DMS153 treated with DMSO at 0.1 percent for 48 hours (cell line): Measurements from ENCODE around the gene RABEP1.
A peak's percentile ranks its signal among the peaks of the same experiment; 100 is the strongest.
"Not testable (repeated sequence)": the region's sequence is repeated elsewhere in the genome, so short reads cannot be mapped to it uniquely, and the experiment has no call there.

Source experiments
- DNase-seq: peaks from one replicate; lab custom pipeline; 2025; ENCODE audit not compliant: unreplicated experiment; lab: John Stamatoyannopoulos, UW

Gene RABEP1, protein sequence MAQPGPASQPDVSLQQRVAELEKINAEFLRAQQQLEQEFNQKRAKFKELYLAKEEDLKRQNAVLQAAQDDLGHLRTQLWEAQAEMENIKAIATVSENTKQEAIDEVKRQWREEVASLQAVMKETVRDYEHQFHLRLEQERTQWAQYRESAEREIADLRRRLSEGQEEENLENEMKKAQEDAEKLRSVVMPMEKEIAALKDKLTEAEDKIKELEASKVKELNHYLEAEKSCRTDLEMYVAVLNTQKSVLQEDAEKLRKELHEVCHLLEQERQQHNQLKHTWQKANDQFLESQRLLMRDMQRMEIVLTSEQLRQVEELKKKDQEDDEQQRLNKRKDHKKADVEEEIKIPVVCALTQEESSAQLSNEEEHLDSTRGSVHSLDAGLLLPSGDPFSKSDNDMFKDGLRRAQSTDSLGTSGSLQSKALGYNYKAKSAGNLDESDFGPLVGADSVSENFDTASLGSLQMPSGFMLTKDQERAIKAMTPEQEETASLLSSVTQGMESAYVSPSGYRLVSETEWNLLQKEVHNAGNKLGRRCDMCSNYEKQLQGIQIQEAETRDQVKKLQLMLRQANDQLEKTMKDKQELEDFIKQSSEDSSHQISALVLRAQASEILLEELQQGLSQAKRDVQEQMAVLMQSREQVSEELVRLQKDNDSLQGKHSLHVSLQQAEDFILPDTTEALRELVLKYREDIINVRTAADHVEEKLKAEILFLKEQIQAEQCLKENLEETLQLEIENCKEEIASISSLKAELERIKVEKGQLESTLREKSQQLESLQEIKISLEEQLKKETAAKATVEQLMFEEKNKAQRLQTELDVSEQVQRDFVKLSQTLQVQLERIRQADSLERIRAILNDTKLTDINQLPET

GRCh38 chr17:5281814-5282641, at the start of gene RABEP1:
Gene RABEP1 (plus strand): TSS chr17:5282284. CDS start chr17:5282487, 203 bp downstream.
- peak; percentile 10 for DNase-seq

GRCh38 chr17:5233492-5233891, 48.6 kb upstream of the RABEP1 start:
- not testable (repeated sequence) for DNase-seq

DNA sequence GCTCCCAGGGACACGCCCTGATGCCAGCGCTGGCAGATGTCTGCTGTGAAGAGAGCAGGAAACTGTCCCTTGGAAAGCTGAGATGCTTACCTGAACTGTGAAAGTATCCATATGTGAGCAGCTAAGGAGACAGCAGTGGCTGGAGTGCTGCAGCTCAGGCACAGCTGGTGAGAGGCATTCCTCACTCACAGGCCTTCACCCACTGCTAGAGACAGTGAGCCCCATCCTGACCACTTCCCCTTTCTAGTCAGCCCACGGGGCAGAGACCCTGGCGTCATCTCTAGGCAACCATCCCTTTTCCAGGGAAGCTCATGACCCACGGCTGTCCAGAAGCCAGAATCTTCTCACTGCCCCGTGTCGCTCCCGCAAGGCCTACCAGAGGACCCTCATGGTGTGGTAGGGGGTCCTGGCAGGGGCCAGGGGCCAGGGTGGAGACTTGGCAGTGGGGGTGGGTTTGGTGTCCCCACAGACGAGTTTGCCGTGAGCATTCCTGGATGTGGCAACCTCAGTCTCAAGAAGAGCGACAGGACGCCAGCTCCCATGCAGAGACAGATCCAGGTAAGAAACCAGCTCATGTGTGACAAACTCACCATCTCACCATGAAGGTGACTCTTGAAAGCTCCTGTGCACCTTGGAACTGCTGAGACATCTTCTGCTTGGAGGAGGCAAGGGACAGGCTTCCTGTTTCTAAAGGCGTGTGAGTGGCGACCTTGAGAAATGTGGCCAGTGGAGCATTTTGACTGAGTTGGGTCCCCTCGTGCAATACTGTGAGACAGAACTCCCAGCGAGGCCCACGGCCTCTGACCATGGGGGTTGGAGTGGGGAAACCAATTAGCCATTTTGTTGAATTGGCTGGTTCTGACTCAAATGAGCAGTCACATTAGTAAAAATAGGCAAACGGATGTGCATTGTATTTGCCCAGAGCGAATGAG, 47.2 kb upstream of the RABEP1 start, which contains the start of gene SCIMP:
Gene SCIMP (minus strand): TSS at position 216 of the 932 bp plus-strand sequence. CDS start 105 bp downstream, at position 111.
- DNase-seq = no peak

DNA sequence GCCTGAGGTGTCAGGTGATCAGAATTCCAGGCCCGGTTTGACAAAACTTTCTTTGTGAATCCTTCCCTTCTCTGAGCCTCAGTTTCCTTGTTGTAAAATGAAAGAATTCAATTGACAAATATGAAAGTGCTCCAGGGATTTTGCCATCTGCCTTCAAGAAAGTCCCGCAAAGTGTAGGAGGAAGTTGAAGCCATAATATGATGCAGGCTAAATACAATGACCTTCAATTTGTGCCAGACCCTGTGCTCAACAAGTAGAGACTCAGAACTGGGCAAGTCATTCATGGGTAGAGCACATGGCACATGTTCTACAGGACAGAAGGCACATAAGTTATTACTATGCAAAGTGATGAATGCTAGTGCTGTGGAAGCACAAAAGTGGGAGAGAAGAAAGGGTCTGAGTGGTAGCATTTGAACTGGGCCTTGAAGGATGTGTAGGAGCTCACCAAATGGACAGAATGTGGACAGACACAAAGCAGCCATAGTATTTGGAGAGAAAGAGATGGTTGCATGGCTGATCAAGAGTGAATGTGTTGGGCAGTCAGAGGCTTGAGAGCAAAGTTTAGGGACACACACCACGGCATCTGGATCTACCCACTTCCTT, 45.0 kb upstream of the RABEP1 start:
- no peak for DNase-seq

DNA sequence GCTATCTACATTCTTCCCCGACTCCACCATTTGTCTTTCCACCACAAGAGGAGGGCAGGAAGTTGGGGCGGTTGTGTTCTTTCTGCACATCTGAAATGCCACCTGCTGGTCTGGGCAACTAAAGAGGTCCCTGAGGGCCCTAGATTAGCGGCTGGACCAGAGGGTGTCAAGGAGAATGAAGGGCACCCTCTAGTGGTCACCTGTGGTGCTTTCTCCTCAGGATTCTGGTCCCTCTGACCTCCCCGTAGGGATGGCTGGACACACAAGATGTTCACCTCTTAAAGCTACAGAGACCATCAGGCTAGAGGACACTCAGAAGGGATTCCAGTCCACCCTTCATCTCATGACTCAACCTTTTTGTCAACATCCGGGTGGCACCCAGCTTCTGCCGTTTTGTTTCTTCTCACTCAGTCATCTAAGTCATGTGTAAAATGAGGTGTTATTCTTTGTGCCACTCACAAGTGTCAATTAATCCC, 44.5 kb upstream of the RABEP1 start:
- DNase-seq = no peak

DNA sequence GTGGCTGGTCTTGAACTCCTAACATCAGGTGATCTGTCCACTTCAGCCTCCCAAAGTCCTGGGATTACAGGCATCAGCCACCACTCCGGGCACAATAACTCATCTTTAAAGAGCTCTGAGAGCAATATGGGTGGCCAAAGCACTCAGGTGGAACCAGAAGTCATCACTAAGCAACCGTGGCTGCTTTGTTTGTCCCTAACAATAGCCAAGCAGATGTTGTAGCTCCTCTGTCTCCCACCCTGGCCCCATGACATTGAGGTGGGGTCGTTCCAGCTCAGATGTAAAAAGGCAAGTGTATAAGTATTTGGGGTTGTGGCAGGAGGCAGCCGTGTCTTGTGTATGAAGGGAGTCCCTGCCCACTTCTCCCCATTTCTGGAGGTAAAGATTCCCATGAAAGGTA, 43.8 kb upstream of the RABEP1 start:
- no peak for DNase-seq

DNA sequence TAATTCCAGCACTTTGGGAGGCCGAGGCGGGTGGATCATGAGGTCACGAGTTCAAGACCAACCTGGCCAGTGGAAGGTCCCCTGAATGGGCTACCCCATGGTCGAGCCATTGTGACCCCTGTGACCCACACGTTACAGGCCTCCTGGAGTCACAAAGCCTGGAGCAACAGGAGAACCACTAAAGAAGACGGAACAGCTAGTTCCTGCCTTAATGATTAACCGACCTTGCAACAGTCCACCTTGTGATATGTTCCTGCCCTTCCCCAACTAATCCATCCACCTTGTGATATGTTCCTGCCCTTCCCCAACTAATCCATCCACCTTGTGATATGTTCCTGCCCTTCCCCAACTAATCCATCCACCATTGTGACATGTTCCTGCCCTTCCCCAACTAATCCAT, 42.3 kb upstream of the RABEP1 start:
- DNase-seq = not testable (repeated sequence)

DNA sequence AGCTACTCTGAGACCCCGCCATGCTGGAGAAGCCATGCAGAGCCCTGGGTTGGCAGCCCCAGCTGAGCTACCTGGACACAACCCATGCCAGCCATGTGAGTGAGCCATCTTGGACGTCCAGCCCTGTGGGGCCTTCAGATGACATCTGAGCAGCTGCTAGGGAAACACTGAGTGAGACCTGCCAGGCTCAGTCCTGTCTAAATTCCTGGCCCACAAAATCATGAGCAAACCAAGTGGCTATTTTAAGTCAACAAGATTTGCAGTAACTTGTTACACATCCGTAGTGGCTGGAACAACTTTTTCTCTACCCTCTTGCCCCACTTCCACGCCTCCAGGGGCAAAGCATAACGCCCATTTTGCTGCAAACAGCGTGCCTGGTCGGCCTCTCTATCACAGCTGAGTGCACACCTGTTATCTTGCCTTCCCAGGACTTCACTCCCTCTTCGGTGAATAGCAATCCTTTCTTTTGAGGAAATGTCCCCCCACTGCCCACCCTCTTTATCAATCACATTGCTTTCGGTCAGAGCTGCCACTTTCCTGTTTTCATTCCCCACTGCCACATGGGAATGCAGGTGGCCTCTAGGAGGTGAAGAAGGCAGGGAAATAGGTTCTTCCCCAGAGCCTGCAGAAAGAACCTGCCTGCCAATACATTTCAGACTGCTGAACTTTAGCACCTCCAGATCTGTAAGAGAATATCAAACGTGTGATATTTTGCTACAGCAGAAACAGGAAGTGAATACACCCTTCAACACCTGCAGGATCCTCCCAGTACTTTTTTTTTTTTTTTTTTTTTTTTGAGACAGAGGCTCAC, 40.0 kb upstream of the RABEP1 start:
- DNase-seq = no peak

- no peak for DNase-seq
These were observed 34.5 kb upstream of the RABEP1 start for GRCh38 chr17:5247621-5248020.

DNA sequence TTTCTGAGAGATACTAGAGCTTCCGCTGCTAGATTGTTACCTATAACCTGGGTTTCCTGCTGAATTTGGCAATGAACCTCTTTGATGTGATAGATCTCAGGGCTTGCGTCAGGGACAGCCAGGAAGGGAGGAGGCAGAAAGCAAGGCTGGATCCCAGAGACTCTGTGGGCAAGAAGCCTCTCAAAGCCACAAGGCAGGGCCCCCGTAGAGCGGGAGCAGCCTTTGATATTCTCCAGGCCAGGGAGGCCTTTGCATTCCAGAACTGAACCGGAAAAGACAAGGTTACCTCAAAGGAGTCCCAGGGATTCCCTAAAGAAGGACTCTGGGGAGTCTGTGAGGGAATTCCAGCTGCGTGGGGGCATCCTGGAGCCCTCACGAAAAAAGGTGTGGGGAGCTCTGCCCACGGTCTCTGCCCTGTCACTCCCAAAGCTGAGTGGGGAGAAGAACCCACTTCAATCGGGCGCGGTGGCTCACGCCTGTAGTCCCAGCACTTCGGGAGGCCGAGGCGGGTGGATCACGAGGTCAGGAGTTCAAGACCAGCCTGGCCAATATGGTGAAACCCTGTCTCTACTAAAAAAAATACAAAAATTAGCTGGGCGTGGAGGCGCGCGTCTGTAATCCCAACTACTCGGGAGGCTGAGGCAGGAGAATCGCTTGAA, 33.1 kb upstream of the RABEP1 start:
- DNase-seq = no peak

DNA sequence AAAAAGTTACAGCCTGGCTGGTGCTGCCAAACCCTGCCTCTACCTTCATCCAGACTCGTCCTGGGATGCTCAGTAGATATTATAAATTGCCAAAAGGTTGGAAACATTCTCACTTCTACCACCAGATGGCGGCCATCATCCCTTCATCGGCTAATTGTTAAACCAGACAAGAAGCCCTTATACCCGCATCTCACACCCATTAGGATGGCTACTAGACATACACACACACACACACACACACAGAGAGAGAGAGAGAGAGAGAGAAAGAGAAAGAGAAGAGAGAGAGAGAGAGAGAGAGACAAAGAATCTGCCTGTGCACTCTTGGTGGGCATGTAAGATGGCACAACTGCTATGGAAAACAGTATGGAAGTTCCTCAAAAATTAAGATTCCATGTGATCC, 32.5 kb upstream of the RABEP1 start:
- peak; percentile 15 for DNase-seq

DNA sequence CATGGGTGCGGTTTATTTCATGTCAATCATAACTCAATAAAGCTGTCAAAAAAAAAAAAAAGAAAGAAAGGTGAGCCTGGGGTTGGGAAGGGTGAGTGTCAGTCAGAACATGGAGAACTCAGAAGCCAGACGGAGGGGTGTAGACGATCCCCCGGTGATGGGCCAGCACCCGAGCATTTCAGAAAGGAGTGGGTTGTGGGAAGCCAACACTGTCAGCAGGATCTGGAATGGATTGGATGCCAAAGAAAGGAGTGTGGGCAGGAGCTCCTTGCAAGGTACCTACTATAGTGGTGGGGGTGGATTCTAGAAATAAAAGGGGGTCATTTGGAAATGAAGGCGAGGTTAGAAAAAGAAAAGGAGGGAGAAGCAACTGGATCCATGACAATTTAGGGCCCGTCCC, 27.7 kb upstream of the RABEP1 start:
- no peak for DNase-seq

- no peak for DNase-seq
These were observed 27.1 kb upstream of the RABEP1 start for GRCh38 chr17:5254903-5255521.

DNA sequence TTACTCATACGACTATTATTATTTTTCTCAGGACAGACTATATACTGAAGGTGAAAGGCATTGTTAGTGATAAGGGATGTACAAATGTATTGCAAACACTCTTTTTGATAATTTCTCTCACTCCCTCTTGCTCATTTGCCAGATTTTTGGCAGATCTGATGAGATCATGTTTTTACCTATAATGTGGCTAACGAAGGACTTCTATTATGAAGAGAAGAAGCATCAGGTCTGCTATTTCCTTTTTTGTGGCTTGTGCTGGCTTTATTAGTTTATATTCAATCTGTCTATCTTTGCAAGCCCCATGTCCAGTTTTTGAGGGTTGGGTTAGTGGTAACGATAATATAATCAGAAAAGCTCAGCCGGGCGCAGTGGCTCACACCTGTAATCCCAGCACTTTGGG, 25.0 kb upstream of the RABEP1 start:
- no peak for DNase-seq

GRCh38 chr17:5260542-5260941, 21.5 kb upstream of the RABEP1 start:
- no peak for DNase-seq

GRCh38 chr17:5262416-5262991, 19.6 kb upstream of the RABEP1 start:
- no peak for DNase-seq

GRCh38 chr17:5263441-5263840, 18.6 kb upstream of the RABEP1 start:
- no peak for DNase-seq
